C1 segment of cervical spinal cord (tissue), 14 donors: Measurements from ENCODE around the gene AFF1.
"Not testable (repeated sequence)": the region's sequence is repeated elsewhere in the genome, so short reads cannot be mapped to it uniquely, and the experiment has no call there.

Experiments
- DNase-seq, 14 donors: peaks; one replicate each; lab custom pipeline; 2025; lab: John Stamatoyannopoulos, UW

The AFF1 gene

DNA sequence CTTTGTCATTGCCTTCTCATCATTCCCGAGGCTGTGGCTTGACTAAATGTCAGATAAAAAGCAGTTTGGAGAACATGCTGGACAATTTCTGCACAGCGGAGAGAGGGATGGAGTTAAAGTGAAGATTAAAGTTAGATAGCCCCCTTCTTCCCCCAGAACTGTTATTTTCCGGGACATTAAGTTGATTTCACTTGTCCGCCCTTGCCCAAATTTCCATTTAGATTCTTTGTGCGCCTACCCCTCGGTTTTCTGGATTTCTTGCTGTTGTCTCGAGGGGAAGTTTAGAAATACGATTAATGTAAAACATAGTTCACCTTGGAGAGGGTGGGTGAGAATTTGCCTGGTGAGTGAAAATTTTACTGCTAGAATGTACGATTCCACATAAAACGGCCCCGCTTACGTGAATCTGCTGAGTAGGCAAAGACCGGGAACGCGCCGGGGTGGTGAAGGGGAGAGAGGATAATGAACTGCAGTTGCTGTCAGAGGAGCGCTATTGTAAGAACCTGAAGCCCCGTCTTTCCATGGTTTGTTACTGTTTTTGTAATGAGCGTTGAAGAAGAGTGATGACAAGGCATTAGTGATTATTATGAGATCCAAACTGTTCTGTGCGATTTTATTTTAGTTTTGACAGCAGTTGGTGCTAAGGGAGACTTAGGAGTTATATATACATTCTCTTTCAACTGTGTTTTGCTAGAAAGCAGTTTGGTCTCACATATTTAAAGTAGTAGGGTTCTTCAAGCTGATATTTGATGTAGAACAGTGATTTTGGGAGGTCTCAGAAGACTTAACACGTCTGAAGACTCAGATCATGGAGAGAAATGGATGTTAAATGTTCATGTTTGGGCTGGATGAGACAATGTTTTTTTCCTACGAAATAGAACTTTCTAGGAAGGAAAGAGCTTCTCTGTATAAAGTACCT lies 73.0 kb downstream of the AFF1 start:
- peak in 12 of 14 donors; percentile 15 to 59 (median 46) for DNase-seq

- DNase-seq, result no peak
These were observed 74.4 kb downstream of the AFF1 start for GRCh38 chr4:87009095-87009648.

GRCh38 chr4:87010192-87010591 lies 75.4 kb downstream of the AFF1 start:
- no peak for DNase-seq

DNA sequence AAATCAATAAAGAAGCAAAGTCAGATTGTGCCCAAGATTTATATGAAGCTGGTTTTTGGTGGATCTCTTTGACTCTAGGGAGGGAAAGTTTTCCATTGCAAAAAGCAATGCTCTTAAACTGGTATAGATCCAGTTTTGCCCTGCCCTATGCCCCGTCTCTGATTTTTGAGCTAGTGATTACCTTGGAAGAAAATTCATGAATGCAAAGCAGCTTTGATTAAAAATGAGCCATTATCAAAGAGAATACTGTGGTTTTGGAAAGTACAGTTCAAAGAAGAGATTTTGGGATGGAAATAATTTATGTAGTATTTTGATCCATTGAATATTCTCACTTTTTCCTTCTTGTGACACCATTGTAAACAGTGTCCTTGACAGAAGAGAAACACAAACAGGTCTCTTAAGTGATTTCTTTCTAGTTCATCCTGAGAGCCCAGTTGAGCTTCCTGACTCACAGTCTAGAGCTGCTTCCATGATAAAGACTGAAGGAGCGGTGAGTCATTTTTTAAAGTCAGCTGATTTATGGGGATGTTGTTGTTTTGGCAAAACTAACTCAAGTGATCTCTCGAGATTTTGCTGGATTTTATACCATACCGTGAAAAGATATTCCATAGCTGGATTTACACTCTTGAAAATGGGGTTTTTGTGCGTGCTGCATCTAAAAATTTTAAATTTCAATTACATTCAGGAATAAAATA lies 76.7 kb downstream of the AFF1 start:
- DNase-seq, result no peak

GRCh38 chr4:87012265-87012953 lies 77.6 kb downstream of the AFF1 start:
- DNase-seq, result no peak

- DNase-seq, result not testable (repeated sequence)
These were observed 78.1 kb downstream of the AFF1 start for GRCh38 chr4:87012954-87013308.

- no peak for DNase-seq
These were observed 79.5 kb downstream of the AFF1 start for GRCh38 chr4:87014284-87014782.

DNA sequence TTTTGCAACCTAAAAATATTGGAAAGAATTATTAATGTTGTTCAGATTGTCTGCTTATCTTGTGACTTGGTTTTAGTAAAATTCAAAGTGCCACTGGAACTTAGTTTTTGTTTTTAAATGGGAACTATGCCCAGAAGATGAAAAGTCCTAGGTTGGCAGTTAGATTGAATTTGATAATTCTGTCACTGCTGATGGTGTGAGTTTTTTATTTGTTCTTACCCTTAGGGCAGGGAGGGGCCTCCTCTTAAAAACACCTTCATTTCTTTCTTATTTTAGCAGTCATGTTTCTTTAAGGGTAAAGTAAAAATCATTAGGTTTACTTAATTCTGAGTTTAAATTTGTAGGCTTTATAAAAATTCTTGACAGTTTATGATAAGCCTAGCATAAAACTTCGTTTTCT lies 80.6 kb downstream of the AFF1 start:
- no peak for DNase-seq

DNA sequence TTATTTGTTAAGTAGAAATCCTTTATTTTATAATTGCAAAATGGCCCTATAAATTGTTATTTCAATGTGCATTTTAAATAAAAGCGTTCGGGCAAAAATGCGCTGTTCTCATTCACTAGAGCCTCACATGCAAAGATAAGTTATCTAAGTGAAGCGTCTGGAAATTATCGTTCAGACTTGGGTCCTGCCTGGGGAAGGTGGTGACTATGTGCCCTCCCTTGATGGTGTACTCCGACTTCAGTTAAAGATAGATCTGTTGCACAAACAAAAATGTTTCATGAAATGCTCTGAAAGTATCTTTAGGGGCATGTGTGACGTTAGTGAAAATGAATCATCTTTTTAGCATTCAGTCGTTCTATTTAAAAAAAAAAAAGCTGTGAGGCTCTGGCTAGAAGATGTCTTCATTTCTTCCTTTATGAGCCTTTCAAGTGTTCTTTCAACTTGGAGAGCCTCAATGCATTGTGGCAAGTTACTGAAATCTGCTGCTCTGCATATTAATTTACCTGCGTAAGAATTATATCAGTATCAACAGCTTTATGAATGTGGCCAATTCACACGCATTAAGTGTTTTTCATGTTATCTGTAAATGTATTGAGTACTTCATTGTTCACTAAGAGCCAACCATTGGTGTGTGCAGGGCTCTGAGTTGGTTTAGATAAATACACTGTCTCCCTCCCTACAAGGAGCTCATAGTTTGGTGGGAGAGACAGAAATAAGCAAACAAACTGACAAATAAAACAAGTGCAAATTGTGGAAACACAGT lies 83.0 kb downstream of the AFF1 start:
- no peak for DNase-seq

- no peak for DNase-seq
These were observed 83.9 kb downstream of the AFF1 start for GRCh38 chr4:87018753-87019152.

DNA sequence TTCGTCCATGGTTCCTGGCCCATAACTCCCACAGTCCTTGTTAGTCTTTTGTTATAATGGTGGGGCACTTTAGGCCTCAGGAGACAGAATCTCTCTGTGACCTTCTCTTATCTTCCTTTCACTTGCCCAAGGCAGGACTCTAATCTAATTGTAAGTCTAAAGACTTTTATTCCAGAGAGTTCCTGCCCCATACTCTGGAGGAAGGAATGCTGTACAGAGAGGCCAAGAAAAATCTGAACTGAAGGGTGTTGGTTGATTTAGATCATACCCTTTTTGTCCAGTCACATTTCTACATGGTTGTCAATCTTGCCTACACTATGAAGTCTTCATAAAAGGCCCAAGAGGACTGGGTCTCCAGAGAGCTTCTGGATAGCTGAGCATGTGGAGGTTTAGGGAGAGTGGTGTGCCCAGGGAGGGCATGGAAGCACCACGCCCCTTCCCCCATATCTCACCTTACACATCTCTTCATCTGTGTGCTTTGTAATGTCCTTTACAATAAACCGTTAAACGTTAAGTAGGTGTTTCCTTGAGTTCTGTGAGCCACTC lies 84.5 kb downstream of the AFF1 start:
- no peak for DNase-seq

GRCh38 chr4:87019898-87020297 lies 85.1 kb downstream of the AFF1 start:
- DNase-seq, result no peak

DNA sequence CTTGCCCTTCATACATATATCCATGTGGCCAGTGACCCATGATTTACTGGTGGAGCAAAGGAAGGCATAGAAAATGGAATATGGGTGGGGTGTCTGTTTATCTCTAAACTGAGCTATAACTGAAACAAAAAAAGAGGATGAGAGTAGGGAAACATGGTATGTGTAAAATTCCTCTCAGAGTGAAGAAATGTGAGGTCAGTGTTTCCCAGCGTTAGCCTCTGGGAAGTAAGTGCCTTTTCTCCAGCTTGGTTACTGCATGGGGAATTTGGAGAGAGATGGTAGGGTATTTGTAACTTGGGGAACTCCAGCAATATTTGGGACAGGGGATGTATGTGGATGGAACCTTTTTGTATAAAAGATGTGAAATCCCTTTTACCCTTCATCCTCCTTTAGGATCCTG lies 89.4 kb downstream of the AFF1 start:
- DNase-seq, result no peak

DNA sequence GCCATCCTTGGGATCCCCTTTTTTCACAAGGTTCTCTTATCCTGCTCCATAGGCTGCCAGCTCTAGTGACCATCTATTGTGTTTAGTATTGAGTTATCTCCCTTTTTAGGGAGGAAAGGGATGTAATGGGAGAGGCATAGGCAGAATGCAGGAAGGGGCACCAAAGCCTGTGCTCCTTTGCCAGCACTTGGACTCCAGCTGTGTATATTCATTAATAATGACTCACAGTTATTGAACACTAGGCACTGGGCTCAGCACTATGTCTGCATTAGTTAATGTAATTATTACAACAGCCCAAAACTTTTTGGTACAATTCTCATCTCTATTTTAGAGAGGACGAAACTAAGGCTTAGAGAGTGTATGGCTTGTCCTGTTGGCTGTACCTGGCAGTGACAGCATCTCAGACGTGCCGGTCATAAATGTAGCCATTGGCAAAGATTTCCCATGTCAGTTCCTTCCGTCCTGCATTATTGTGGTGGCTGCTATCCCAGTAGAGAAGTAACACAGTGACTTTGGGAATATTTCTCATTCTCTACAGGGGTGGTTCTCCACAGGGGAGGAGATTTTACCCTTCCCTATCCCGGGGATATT lies 90.3 kb downstream of the AFF1 start:
- no peak for DNase-seq

DNA sequence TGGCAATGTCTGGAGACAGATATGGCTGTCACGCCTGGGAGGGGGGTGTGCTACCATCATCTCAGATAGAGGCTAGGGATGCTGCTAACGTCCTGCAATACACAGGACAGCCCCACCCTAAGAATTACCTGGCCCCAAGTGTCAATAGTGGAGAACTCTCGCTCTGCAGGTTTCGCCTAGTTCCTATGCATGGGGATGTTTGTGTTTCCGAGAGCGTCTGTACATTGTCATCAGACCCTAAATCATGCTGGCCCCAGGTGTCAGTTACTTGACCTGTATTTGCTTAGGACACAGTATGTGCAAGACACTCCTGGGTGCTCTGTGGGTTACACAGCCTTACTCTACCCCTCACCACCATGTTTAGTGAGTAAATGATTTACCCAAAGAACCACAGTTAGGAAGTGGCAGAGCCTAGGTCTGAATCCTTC lies 90.8 kb downstream of the AFF1 start:
- DNase-seq, result no peak

DNA sequence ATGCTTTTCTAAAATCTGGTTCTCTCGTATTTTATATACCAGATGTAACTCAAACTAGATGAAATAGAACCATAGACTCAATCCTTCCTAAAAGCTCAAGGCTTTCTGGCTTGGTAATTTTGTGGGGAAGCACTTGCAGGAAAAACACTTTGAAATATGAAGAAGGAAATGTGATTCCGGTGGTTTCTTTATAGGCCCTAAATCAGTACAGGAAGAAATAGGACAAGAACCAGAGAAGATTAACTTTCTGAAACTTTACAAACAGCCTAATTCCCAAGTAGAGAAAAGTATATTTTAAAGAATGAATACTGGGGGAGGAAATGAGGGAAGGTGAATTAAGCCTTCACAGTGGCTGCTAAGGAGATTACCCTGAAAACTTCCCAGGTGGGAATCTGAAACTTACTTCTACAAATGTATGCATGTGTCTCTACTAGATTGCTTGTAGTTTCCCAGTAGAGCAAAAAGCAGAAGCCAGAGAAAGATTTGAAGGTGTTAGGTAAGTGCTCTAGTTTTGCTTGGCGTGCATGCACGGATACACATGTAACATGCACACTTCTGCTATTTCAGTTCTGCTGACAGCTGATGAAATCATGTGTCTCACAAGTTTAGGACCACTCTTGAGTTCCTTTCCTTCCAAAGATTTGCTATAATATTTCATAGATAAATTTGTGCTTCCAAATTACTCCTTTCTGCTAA lies 92.1 kb downstream of the AFF1 start:
- no peak for DNase-seq

GRCh38 chr4:87029356-87029755 lies 94.5 kb downstream of the AFF1 start:
- DNase-seq, result no peak

DNA sequence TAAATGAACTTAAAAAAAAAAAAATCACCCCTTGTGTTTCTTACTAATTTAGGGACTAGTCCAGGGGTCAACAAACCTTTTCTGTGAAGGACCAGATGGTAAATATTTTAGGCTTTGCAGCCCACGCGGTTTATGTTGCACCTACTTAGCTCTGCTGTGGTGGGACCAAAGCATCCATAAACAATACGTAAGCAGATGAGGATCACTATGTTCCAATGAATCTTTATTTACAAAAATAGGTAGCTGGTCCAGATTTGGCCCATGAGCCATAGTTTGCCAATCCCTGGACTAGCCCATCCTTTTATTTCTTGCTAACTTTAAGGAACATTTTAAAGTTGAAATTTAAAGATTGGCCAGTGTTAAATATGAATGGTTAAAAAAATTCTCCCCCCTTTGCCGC lies 95.3 kb downstream of the AFF1 start:
- DNase-seq, result no peak

- peak in 5 of 14 donors; percentile 22 to 61 (median 35) for DNase-seq
These were observed 96.1 kb downstream of the AFF1 start for GRCh38 chr4:87030755-87031441.
